Testis (tissue), 2 donors: ENCODE measurements around the gene RAPSN.

Experiments
- CTCF ChIP-seq, 3 experiments: fragments of 450-650 bp in 2 of 3; fragments of 200-600 bp in 1 of 3; sonication (generic) in 1 of 3; IDR thresholded peaks; one replicate each; pipeline ENCODE4 v1.5.1; 2016 to 2019; ENCODE audit warnings: antibody characterized with exemption in 3 of 3, mild to moderate bottlenecking in 2 of 3, moderate library complexity in 1 of 3
- POLR2A ChIP-seq: fragments of 450-650 bp; IDR thresholded peaks from one replicate; pipeline ENCODE4 v1.6.1; 2017; ENCODE audit warnings: antibody characterized with exemption, mild to moderate bottlenecking, moderate library complexity

GRCh38 chr11:47442514-47442913, 6.4 kb downstream of the RAPSN start:
- TF ChIP-seq CTCF (IDR thresholded peaks at IDR 0.05) (no peak), POLR2A (no peak)
